DOHH2 (cell line): ENCODE data around the gene BMS1.

ENCODE experiments used
- H3F3A ChIP-seq: fragments of 200-600 bp; sonication (generic), shearing (Covaris generic); 2 replicates; pipeline ENCODE4 v1.6.0; 2016; ENCODE audit warnings: antibody characterized with exemption, mild to moderate bottlenecking; ENCODE audit not compliant: control insufficient read depth, insufficient read depth
- H3K27ac ChIP-seq: fragments of 200-600 bp; sonication (generic); 2 replicates; pipeline ENCODE4 v1.5.1; 2014; ENCODE audit warnings: low read depth, mild to moderate bottlenecking, low read length, moderate library complexity
- H3K27me3 ChIP-seq: fragments of 200-600 bp; sonication (generic); 2 replicates; pipeline ENCODE4 v1.6.1; 2014; ENCODE audit warnings: mild to moderate bottlenecking, low read length, mixed read lengths; ENCODE audit not compliant: control insufficient read depth
- H3K36me3 ChIP-seq: fragments of 200-600 bp; sonication (generic); 2 replicates; pipeline ENCODE4 v1.6.1; 2014; ENCODE audit warnings: mild to moderate bottlenecking, low read length, moderate library complexity, mixed read lengths; ENCODE audit not compliant: control insufficient read depth
- H3K4me1 ChIP-seq: fragments of 200-600 bp; sonication (generic); 2 replicates; pipeline ENCODE4 v1.6.1; 2014; ENCODE audit warnings: mild to moderate bottlenecking, low read length, mixed read lengths; ENCODE audit not compliant: control insufficient read depth
- H3K4me2 ChIP-seq: fragments of 200-600 bp; sonication (generic); 2 replicates; pipeline ENCODE4 v1.6.0; 2014; ENCODE audit warnings: mild to moderate bottlenecking, low read length, moderate library complexity
- H3K4me3 ChIP-seq: fragments of 200-600 bp; sonication (generic); 2 replicates; pipeline ENCODE4 v1.5.1; 2014; ENCODE audit warnings: mild to moderate bottlenecking, low read length, mixed read lengths
- H3K79me2 ChIP-seq: fragments of 200-600 bp; sonication (generic); 2 replicates; pipeline ENCODE4 v1.6.1; 2014; ENCODE audit warnings: mild to moderate bottlenecking, low read length, mixed read lengths; ENCODE audit not compliant: control insufficient read depth
- H3K9me2 ChIP-seq: fragments of 200-600 bp; sonication (generic); replicated peaks from 2 replicates; pipeline ENCODE4 v1.6.1; 2014; ENCODE audit warnings: mild to moderate bottlenecking, low read length, mixed read lengths; ENCODE audit not compliant: control insufficient read depth
- H3K9me3 ChIP-seq: fragments of 200-600 bp; sonication (generic); 2 replicates; pipeline ENCODE4 v1.6.1; 2014; ENCODE audit warnings: antibody characterized with exemption, low read length, mixed read lengths; ENCODE audit not compliant: control insufficient read depth, insufficient read depth
- H4K20me1 ChIP-seq: fragments of 200-600 bp; sonication (generic); 2 replicates; pipeline ENCODE4 v1.6.0; 2014; ENCODE audit warnings: low read depth, mild to moderate bottlenecking, antibody characterized with exemption, low read length, moderate library complexity; ENCODE audit not compliant: control insufficient read depth, insufficient read depth
- CTCF ChIP-seq: fragments of 200-600 bp; sonication (generic); IDR thresholded peaks from one replicate; pipeline ENCODE4 v1.5.1; 2014; ENCODE audit warnings: antibody characterized with exemption, mild to moderate bottlenecking, low read depth, low read length; ENCODE audit not compliant: poor library complexity, severe bottlenecking
- EZH2phosphoT487 ChIP-seq: fragments of 200-600 bp; sonication (generic); IDR thresholded peaks from 2 replicates; pipeline ENCODE4 v1.6.1; 2017; ENCODE audit warnings: borderline replicate concordance, mild to moderate bottlenecking, antibody characterized with exemption, low read length, moderate library complexity, mixed read lengths

BMS1 gene

DNA sequence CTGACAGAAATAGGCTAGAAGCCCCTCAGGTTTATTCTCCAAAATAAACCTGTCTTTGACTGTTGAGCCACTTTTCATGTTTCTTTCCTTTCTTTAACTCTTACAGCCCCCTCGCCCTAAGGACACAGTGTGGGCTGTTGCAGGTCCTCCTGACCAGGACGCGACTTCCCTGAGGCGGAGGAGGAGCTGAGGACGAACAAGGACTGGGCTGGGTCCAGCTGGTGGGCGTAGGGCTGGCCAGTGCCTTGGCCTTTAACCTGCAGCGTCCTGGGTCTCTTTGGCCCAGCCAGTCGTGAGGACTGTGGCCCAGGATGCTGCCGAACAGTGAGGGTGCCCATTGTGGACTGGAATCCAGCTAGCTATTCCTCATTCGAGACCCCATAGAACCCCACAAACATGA lies 13.4 kb upstream of the BMS1 start:
- TF ChIP-seq CTCF (no peak), EZH2phosphoT487 (no peak)
- H3K27me3 ChIP-seq = no peaks in the 10 kb centered on the region
- H4K20me1 ChIP-seq = no peaks in the 10 kb centered on the region
- H3K36me3 ChIP-seq = no peaks in the 10 kb centered on the region
- H3K27ac ChIP-seq = no peak overlapping the region
- peaks cover 23% of the 10 kb centered on the region for H3K9me3 ChIP-seq
- no peaks in the 10 kb centered on the region for H3K9me2 ChIP-seq
- no peak overlapping the region for H3K4me3 ChIP-seq
- no peaks in the 10 kb centered on the region for H3F3A ChIP-seq
- no peak overlapping the region for H3K4me2 ChIP-seq
- H3K4me1 ChIP-seq = no peaks in the 10 kb centered on the region
- no peaks in the 10 kb centered on the region for H3K79me2 ChIP-seq

DNA sequence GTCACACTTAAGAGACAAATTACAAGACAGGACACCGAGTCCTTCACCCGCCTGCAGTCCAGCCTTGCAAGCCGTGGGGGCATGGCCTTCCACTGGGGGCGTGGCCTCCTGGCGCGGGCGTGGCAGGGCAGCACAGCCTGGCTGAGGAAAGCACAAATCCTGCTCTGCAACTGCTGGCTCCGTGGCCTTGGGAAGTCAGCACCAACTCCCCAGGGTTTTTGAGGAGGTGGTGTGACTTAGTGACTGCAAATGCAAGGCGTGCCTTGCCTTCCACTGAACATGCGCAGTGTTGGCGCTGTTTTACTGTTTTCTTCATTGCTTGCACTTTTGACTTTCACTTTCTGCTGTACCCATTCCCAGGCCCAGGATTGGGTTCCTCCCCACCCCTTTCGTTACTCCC lies 12.9 kb upstream of the BMS1 start:
- Histone ChIP-seq H3K4me3 (no peak overlapping the region), H3K4me2 (no peak overlapping the region)

DNA sequence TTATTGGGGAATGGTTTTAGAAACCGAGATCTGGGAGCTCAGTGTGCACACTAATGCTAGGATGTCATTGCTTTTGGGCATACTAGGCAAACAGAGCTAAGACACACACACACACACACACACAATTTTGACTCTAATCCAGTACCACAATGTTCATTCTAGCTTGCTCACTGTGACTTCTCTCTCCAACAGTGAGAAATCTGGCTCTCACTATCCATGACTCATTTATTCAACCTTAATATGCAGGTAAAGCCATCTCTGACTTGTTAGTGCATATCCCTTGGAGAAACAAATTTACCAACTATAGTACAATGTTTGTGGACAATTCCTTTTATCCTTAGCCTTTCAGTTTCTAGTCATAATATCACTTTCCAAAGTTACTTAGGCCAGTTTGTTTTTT lies 5.9 kb upstream of the BMS1 start:
- Histone ChIP-seq H3K4me1 (peaks cover 2% of the 10 kb centered on the region), H3K79me2 (peaks cover 2% of the 10 kb centered on the region; the same call in 1 of the 2 replicates)
- TF ChIP-seq EZH2phosphoT487 (no peak), CTCF (no peak)

More for the DNA sequence above, 12.9 kb upstream of the BMS1 start:
- Histone ChIP-seq H3K27ac (no peak overlapping the region), H3K9me2 (no peaks in the 10 kb centered on the region), H3K79me2 (no peaks in the 10 kb centered on the region), H3F3A (no peaks in the 10 kb centered on the region), H3K9me3 (peaks cover 23% of the 10 kb centered on the region), H3K27me3 (no peaks in the 10 kb centered on the region), H3K36me3 (no peaks in the 10 kb centered on the region), H3K4me1 (no peaks in the 10 kb centered on the region), H4K20me1 (no peaks in the 10 kb centered on the region)
- TF ChIP-seq CTCF (no peak), EZH2phosphoT487 (no peak)

GRCh38 chr10:42780456-42780855 lies 2.1 kb upstream of the BMS1 start:
- no peak overlapping the region for H3K4me3 ChIP-seq
- no peak for TF ChIP-seq EZH2phosphoT487
- no peak for TF ChIP-seq CTCF
- no peak overlapping the region for H3K4me2 ChIP-seq
- no peaks in the 10 kb centered on the region; the same call in 1 of the 2 replicates for H3K27me3 ChIP-seq
- no peaks in the 10 kb centered on the region for H3K9me2 ChIP-seq
- H3K27ac ChIP-seq = no peak overlapping the region
- no peaks in the 10 kb centered on the region; the same call in 1 of the 2 replicates for H4K20me1 ChIP-seq
- H3K79me2 ChIP-seq = peaks cover 31% of the 10 kb centered on the region
- peaks cover 16% of the 10 kb centered on the region for H3K4me1 ChIP-seq
- H3K36me3 ChIP-seq = peaks cover 14% of the 10 kb centered on the region
- no peaks in the 10 kb centered on the region for H3F3A ChIP-seq
- no peaks in the 10 kb centered on the region for H3K9me3 ChIP-seq

More for the DNA sequence above, 5.9 kb upstream of the BMS1 start:
- Histone ChIP-seq H3K27ac (no peak overlapping the region), H3K27me3 (no peaks in the 10 kb centered on the region; the same call in 1 of the 2 replicates), H3K4me2 (no peak overlapping the region), H3K9me2 (no peaks in the 10 kb centered on the region), H4K20me1 (no peaks in the 10 kb centered on the region), H3F3A (no peaks in the 10 kb centered on the region), H3K36me3 (no peaks in the 10 kb centered on the region), H3K9me3 (peaks cover 16% of the 10 kb centered on the region), H3K4me3 (no peak overlapping the region)
